NK-92 (cell line): ENCODE results near the gene SET.

Experiments used
- DNase-seq: peaks from one replicate; lab custom pipeline; 2025; ENCODE audit not compliant: unreplicated experiment; lab: John Stamatoyannopoulos, UW

Gene SET

GRCh38 chr9:128728298-128728697 lies 39.3 kb downstream of the SET start:
- DNase-seq = no peak

GRCh38 chr9:128729302-128729701 lies 40.3 kb downstream of the SET start:
- no peak for DNase-seq

- no peak for DNase-seq
Observed at GRCh38 chr9:128729766-128730517, 40.9 kb downstream of the SET start.

GRCh38 chr9:128731093-128731492 lies 42.1 kb downstream of the SET start:
- no peak for DNase-seq

- DNase-seq = no peak
Observed at GRCh38 chr9:128731691-128732090, 42.7 kb downstream of the SET start.

GRCh38 chr9:128732576-128732975 lies 43.6 kb downstream of the SET start:
- no peak for DNase-seq

GRCh38 chr9:128733256-128733655 lies 44.2 kb downstream of the SET start:
- DNase-seq = no peak

GRCh38 chr9:128735373-128735772 lies 46.4 kb downstream of the SET start:
- no peak for DNase-seq

- no peak for DNase-seq
Observed at GRCh38 chr9:128742401-128742800, 53.4 kb downstream of the SET start.

GRCh38 chr9:128743421-128743820 lies 54.4 kb downstream of the SET start:
- DNase-seq = no peak
